Natural killer cell (primary cell): ENCODE results near the gene CD200. TPM values are rescaled to one million over a fixed set of nuclear protein-coding genes. Genes with fewer than 3 reads are reported as not detected.
A peak's percentile ranks its signal among the peaks of the same experiment; 100 is the strongest.

Experiments
- ATAC-seq, 3 donors: fragments of 150-1000 bp in 2 of 3; fragments of 200-7000 bp in 1 of 3; cut with Tn5 transposase; 1 replicate in 1 of 3; 2 replicates in 2 of 3; pipeline ENCODE4 v1.10.0; 2021; ENCODE audit warnings: mild to moderate bottlenecking in 2 of 3, moderate library complexity in 2 of 3
- DNase-seq, 2 donors: peaks; one replicate each; pipeline versions ENCODE4 v3.0.0 to v3.0.0-alpha.2; 2013 to 2021; ENCODE audit warnings: mixed read lengths in 1 of 2
- H3K27ac ChIP-seq: one replicate; pipeline ENCODE4 v1.5.1; 2013; ENCODE audit warnings: mild to moderate bottlenecking, low read length
- H3K27me3 ChIP-seq: one replicate; pipeline ENCODE4 v1.6.1; 2013; ENCODE audit warnings: low read length; ENCODE audit not compliant: control insufficient read depth, insufficient read depth
- H3K36me3 ChIP-seq: one replicate; pipeline ENCODE4 v1.6.1; 2013; ENCODE audit warnings: low read length; ENCODE audit not compliant: control insufficient read depth, insufficient read depth
- H3K4me1 ChIP-seq: one replicate; pipeline ENCODE4 v1.6.1; 2013; ENCODE audit warnings: low read length; ENCODE audit not compliant: control insufficient read depth, insufficient read depth
- H3K4me3 ChIP-seq: one replicate; pipeline ENCODE4 v1.5.1; 2013; ENCODE audit warnings: low read length
- H3K9me3 ChIP-seq: one replicate; pipeline ENCODE4 v1.6.1; 2013; ENCODE audit warnings: low read length; ENCODE audit not compliant: control insufficient read depth, insufficient read depth
- H3K27ac Mint-ChIP-seq, 2 donors: one replicate each; pipeline ENCODE4 v1.8.0; 2022; ENCODE audit warnings: mild to moderate bottlenecking in 2 of 2, mixed read lengths in 2 of 2, moderate library complexity in 1 of 2
- H3K27me3 Mint-ChIP-seq, 2 donors: one replicate each; pipeline ENCODE4 v1.8.0; 2022; ENCODE audit warnings: low read depth in 2 of 2, mixed read lengths in 2 of 2
- H3K36me3 Mint-ChIP-seq: one replicate; pipeline ENCODE4 v1.8.0; 2022; ENCODE audit warnings: mixed read lengths
- H3K4me1 Mint-ChIP-seq, 2 donors: one replicate each; pipeline ENCODE4 v1.8.0; 2022; ENCODE audit warnings: mixed read lengths in 2 of 2
- H3K4me3 Mint-ChIP-seq: one replicate; pipeline ENCODE4 v1.8.0; 2022; ENCODE audit warnings: mild to moderate bottlenecking, moderate library complexity, mixed read lengths
- H3K9me3 Mint-ChIP-seq, 2 donors: one replicate each; pipeline ENCODE4 v1.8.0; 2022; ENCODE audit warnings: mixed read lengths in 2 of 2
- CTCF ChIP-seq: fragments of 200-600 bp; IDR thresholded peaks from one replicate; pipeline ENCODE4 v1.8.0; 2022; ENCODE audit warnings: antibody characterized with exemption
- WGBS: methylation state at CpG from one replicate; pipeline ENCODE4 v1.1.7; 2013; ENCODE audit warnings: missing lambda C conversion rate; ENCODE audit not compliant: insufficient coverage; 5-methylcytosine and 5-hydroxymethylcytosine counted together
- intact Hi-C: fragments of 100-400 bp; cut with micrococcal nuclease; formaldehyde crosslinking; loops from one replicate; pipeline ENCODE4 v1.14.2; 2022
- total RNA-seq, 4 donors: library from RNA; stranded (reverse); fragments of 120-200 nt in 1 of 4; gene quantifications; one replicate each; pipeline versions ENCODE4 v1.2.3 to v1.2.4, GENCODE V29; 2013 to 2022

The CD200 gene
- under 1 TPM in 1 of 3 donors, not detected in 2; 0.35 TPM for total RNA-seq
- 13.1 TPM for total RNA-seq (2013)

GRCh38 chr3:112333002-112333380 lies at the start of gene CD200:
Gene CD200 (plus strand): TSS chr3:112333156. CDS start chr3:112333213, 57 bp downstream.
- Mint-ChIP-seq H3K27me3 (peaks cover 39 to 40% of the 10 kb centered on the region in 2 donors), H3K27ac (no peak within 1 kb of the TSS), H3K9me3 (no peaks in the 10 kb centered on the region), H3K4me3 (peak within 1 kb of the TSS; percentile 65), H3K36me3 (no peaks in the 10 kb centered on the region), H3K4me1 (peaks cover 0 to 18% of the 10 kb centered on the region in 2 donors)
- peaks cover 5% of the 10 kb centered on the region for H3K27me3 ChIP-seq
- H3K9me3 ChIP-seq = no peaks in the 10 kb centered on the region
- under 1% methylated on average over 28 of the region's 28 CpGs for WGBS
- peaks cover 9% of the 10 kb centered on the region for H3K4me1 ChIP-seq
- peak within 1 kb of the TSS; percentile 51 for H3K4me3 ChIP-seq
- intact Hi-C loops = no loop called here
- H3K36me3 ChIP-seq = no peaks in the 10 kb centered on the region
- DNase-seq = peak; percentile 15 to 67
- ATAC-seq = peak in 1 of 3 donors; percentile 58
- no peak for TF ChIP-seq CTCF
- H3K27ac ChIP-seq = no peak within 1 kb of the TSS

GRCh38 chr3:112289011-112289410 lies 43.9 kb upstream of the CD200 start:
- Histone ChIP-seq H3K36me3 (no peaks in the 10 kb centered on the region), H3K9me3 (no peaks in the 10 kb centered on the region), H3K27ac (no peak overlapping the region), H3K4me1 (peaks cover 5% of the 10 kb centered on the region), H3K4me3 (no peak overlapping the region), H3K27me3 (no peaks in the 10 kb centered on the region)
- H3K4me3 Mint-ChIP-seq = no peak overlapping the region
- intact Hi-C loops = no loop called here
- no peak overlapping the region for H3K27ac Mint-ChIP-seq
- DNase-seq = no peak
- 94% methylated on average over 4 of the region's 4 CpGs for WGBS
- no peaks in the 10 kb centered on the region for H3K9me3 Mint-ChIP-seq
- H3K36me3 Mint-ChIP-seq = no peaks in the 10 kb centered on the region
- H3K4me1 Mint-ChIP-seq = peaks cover 0 to 9% of the 10 kb centered on the region in 2 donors
- no peaks in the 10 kb centered on the region for H3K27me3 Mint-ChIP-seq
- TF ChIP-seq CTCF = no peak
- no peak for ATAC-seq

GRCh38 chr3:112293368-112294321 lies 39.3 kb upstream of the CD200 start, which contains the start of gene SLC9C1:
Gene SLC9C1 (minus strand): TSS chr3:112294216. CDS start chr3:112286791, 7,425 bp downstream.
- H3K36me3 ChIP-seq = no peaks in the 10 kb centered on the region
- peak within 1 kb of the TSS; percentile 1 for H3K4me3 ChIP-seq
- ATAC-seq (peak; percentile 47 to 80 (median 75)), DNase-seq (peak in 1 of 2 donors; percentile 78)
- no peaks in the 10 kb centered on the region for H3K9me3 Mint-ChIP-seq
- peaks cover 9% of the 10 kb centered on the region for H3K4me1 ChIP-seq
- H3K4me3 Mint-ChIP-seq = peak within 1 kb of the TSS; percentile 72
- intact Hi-C loops = loop anchor here (1.0 kb wide), 3 partner anchors 144 to 238 kb away; no protein-coding TSS in a partner anchor
- H3K9me3 ChIP-seq = no peaks in the 10 kb centered on the region
- TF ChIP-seq CTCF = peak; percentile 46
- no peaks in the 10 kb centered on the region for H3K27me3 Mint-ChIP-seq
- peak within 1 kb of the TSS in 1 of 2 donors; percentile 72 for H3K27ac Mint-ChIP-seq
- H3K27me3 ChIP-seq = no peaks in the 10 kb centered on the region
- no peak within 1 kb of the TSS for H3K27ac ChIP-seq
- no peaks in the 10 kb centered on the region for H3K36me3 Mint-ChIP-seq
- 64% methylated on average over 14 of the region's 15 CpGs for WGBS
- peaks cover 21 to 31% of the 10 kb centered on the region in 2 donors for H3K4me1 Mint-ChIP-seq
